Endothelial cell of umbilical vein (primary cell): Measurements from ENCODE around the gene CBFA2T3. TPM values are rescaled to one million over a fixed set of nuclear protein-coding genes. Genes with fewer than 3 reads are reported as not detected.

Experiments
- BruUV-seq: library from RNA; stranded (reverse); fragments of 400-500 nt; replicated peaks from 2 replicates; lab custom pipeline; 2021; lab: Mats Ljungman, UMichigan
- CTCF ChIA-PET: fragments of 300-600, 350-600 bp; sonication (Branson Sonifier 250); formaldehyde crosslinking; loops from one replicate; lab custom pipeline; 2021; ENCODE audit warnings: antibody characterized with exemption, inconsistent platforms; lab: Charles Lee
- POLR2A ChIA-PET: fragments of 300-600, 350-600 bp; sonication (Branson Sonifier 250); formaldehyde crosslinking; loops from one replicate; lab custom pipeline; 2021; ENCODE audit warnings: antibody characterized with exemption, inconsistent platforms; lab: Charles Lee
- DNase-seq: peaks from one replicate; pipeline ENCODE4 v3.0.0-alpha.2; 2011; ENCODE audit warnings: low read depth, low spot score
- FAIRE-seq: peaks from 2 replicates; lab custom pipeline; 2011; peaks lifted over from hg19 to GRCh38; lab: Jason Lieb, UNC
- H2AFZ ChIP-seq: 2 replicates; pipeline ENCODE4 v1.6.0; 2012; ENCODE audit warnings: low read depth, low read length, control low read depth, inconsistent platforms
- H3K27ac ChIP-seq: 2 replicates; pipeline ENCODE4 v1.5.1; 2011; ENCODE audit warnings: low read depth, mild to moderate bottlenecking, control low read depth, low read length, moderate library complexity; ENCODE audit not compliant: insufficient read depth
- H3K27me3 ChIP-seq, 2 experiments: 2 replicates each; pipeline versions ENCODE4 v1.6.0 to v1.6.1; 2011; ENCODE audit warnings: low read length in 2 of 2, mixed read lengths in 1 of 2; ENCODE audit not compliant: control insufficient read depth in 2 of 2, insufficient read depth in 2 of 2
- H3K36me3 ChIP-seq, 2 experiments: 2 replicates in 1 of 2; 3 replicates in 1 of 2; pipeline ENCODE4 v1.5.1; 2011; ENCODE audit warnings: low read length in 2 of 2, mild to moderate bottlenecking in 1 of 2, moderate library complexity in 1 of 2; ENCODE audit not compliant: control insufficient read depth in 2 of 2, insufficient read depth in 2 of 2; ENCODE audit errors: extremely low read depth in 1 of 2
- H3K4me1 ChIP-seq: 3 replicates; pipeline ENCODE4 v1.5.1; 2011; ENCODE audit warnings: mild to moderate bottlenecking, low read length; ENCODE audit not compliant: control insufficient read depth, insufficient read depth; ENCODE audit errors: extremely low read depth
- H3K4me2 ChIP-seq: 2 replicates; pipeline ENCODE4 v1.6.1; 2011; ENCODE audit warnings: low read length, control low read depth, mixed read lengths; ENCODE audit not compliant: insufficient read depth
- H3K4me3 ChIP-seq, 3 experiments: fragments of 200-600 bp in 1 of 3; sonication (generic), shearing (Covaris generic) in 1 of 3; replicated peaks in 1 of 3; 2 replicates each; pipeline ENCODE4 v1.5.1; 2011 to 2016; ENCODE audit warnings: control low read depth in 3 of 3, low read length in 3 of 3, mild to moderate bottlenecking in 2 of 3, inconsistent platforms in 1 of 3, low read depth in 1 of 3, moderate library complexity in 1 of 3; ENCODE audit not compliant: insufficient read depth in 1 of 3
- H3K79me2 ChIP-seq: 2 replicates; pipeline ENCODE4 v1.6.0; 2012; ENCODE audit warnings: low read length, inconsistent platforms; ENCODE audit not compliant: control insufficient read depth, insufficient read depth
- H3K9ac ChIP-seq: replicated peaks from 2 replicates; pipeline ENCODE3; 2011; ENCODE audit warnings: low read length, control low read depth; ENCODE audit not compliant: insufficient read depth; ENCODE audit errors: extremely low read depth
- H3K9me1 ChIP-seq: replicated peaks from 3 replicates; pipeline ENCODE4 v1.6.0; 2011; ENCODE audit warnings: mild to moderate bottlenecking, low read length; ENCODE audit not compliant: control insufficient read depth, insufficient read depth; ENCODE audit errors: extremely low read depth
- H3K9me3 ChIP-seq: replicated peaks from 2 replicates; pipeline ENCODE4 v1.5.1; 2012; ENCODE audit warnings: low read length, inconsistent platforms; ENCODE audit not compliant: control insufficient read depth, insufficient read depth
- H4K20me1 ChIP-seq: replicated peaks from 2 replicates; pipeline ENCODE3; 2011; ENCODE audit warnings: mild to moderate bottlenecking, low read length; ENCODE audit not compliant: control insufficient read depth, insufficient read depth; ENCODE audit errors: extremely low read depth
- EZH2 ChIP-seq: IDR thresholded peaks from 2 replicates; pipeline ENCODE4 v1.6.1; 2012; ENCODE audit warnings: borderline replicate concordance, low read depth, mild to moderate bottlenecking, moderate library complexity, low read length, inconsistent platforms; ENCODE audit not compliant: severe bottlenecking
- FOS ChIP-seq: IDR thresholded peaks from 2 replicates; pipeline ENCODE4 v1.6.1; 2011; ENCODE audit warnings: mild to moderate bottlenecking, low read length, moderate library complexity, borderline replicate concordance; ENCODE audit not compliant: insufficient read depth
- GATA2 ChIP-seq: IDR thresholded peaks from 2 replicates; pipeline ENCODE4 v1.7.0; 2011; ENCODE audit warnings: low read depth, mild to moderate bottlenecking, moderate library complexity, mixed read lengths, low read length; ENCODE audit not compliant: insufficient read length, insufficient read depth
- JUN ChIP-seq: IDR thresholded peaks from 2 replicates; pipeline ENCODE4 v1.6.1; 2011; ENCODE audit warnings: borderline replicate concordance, low read depth; ENCODE audit not compliant: insufficient read length, insufficient read depth
- MYC ChIP-seq: IDR thresholded peaks from one replicate; pipeline ENCODE4 v1.6.1; 2011; ENCODE audit warnings: mild to moderate bottlenecking, low read depth, low read length
- POLR2A ChIP-seq: IDR thresholded peaks from 2 replicates; pipeline ENCODE4 v1.6.1; 2012; ENCODE audit warnings: low read depth, mild to moderate bottlenecking, control low read depth, low read length
- POLR2AphosphoS5 ChIP-seq: IDR thresholded peaks from 2 replicates; pipeline ENCODE4 v1.6.1; 2012; ENCODE audit warnings: low read depth, mild to moderate bottlenecking, control low read depth, low read length, moderate library complexity; ENCODE audit not compliant: insufficient read depth
- dilution Hi-C: fragments of 300-500 bp; cut with MboI; formaldehyde crosslinking; loops from one replicate; pipeline ENCODE4 v1.15.0; 2019; ENCODE audit warnings: low sequenced_read_pairs; ENCODE audit not compliant: extremely low pct_ligation_motif_present
- intact Hi-C: fragments of 100-400 bp; cut with micrococcal nuclease; formaldehyde crosslinking; loops from one replicate; pipeline ENCODE4 v1.10.0; 2022
- polyA plus RNA-seq, 4 experiments: library from polyadenylated mRNA; depleted of rRNA in 3 of 4; stranded (reverse) in 3 of 4; unstranded in 1 of 4; fragments of >200 nt; gene quantifications; 2 replicates each; pipeline versions ENCODE4 v1.2.1 to v1.2.3, GENCODE V29; 2011 to 2012; ENCODE audit warnings: missing spikeins in 1 of 4
- total RNA-seq: library from RNA; stranded (reverse); gene quantifications from 2 replicates; pipeline ENCODE4 v1.2.3, GENCODE V29; 2021
- TF ChIP-seq, protein P1 (sequence below): IDR thresholded peaks from 2 replicates; pipeline ENCODE4 v1.6.1; 2011; ENCODE audit not compliant: insufficient read depth, insufficient read length
- TF ChIP-seq, protein P2 (sequence below), 2 donors: IDR thresholded peaks; 1 replicate in 1 of 2; 2 replicates in 1 of 2; pipeline ENCODE4 v1.5.1; 2011; ENCODE audit warnings: low read length in 2 of 2, mild to moderate bottlenecking in 2 of 2, moderate library complexity in 2 of 2, control low read depth in 1 of 2, inconsistent platforms in 1 of 2, low read depth in 1 of 2; ENCODE audit not compliant: insufficient read depth in 1 of 2; ENCODE audit errors: extremely low read depth in 1 of 2

CBFA2T3 gene
- total and polyA plus RNA-seq, 2 donors (not counting 3 experiments of a cell fraction or from before 2014, with no cell fraction given), result not detected

DNA sequence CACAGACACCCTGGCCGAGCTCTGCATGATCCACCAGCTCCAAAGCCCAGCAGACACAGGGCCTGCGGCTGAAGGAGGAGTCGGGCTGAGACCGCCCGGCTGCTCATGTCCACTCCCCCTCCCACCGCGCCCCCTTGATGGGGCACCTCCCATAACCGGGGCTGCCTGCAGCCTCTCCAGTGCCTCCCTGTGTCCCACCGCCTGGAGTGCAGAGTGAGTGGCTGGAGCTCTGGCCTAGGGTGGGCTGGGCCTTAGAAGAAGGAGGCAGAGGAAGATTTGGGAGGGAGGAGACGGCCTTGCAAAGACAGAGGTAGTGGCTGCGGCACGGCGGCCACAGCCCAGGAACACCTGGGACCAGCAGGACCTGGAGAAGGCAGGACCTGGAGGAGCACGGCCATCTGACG lies 4.0 kb downstream of the CBFA2T3 start:
- Histone ChIP-seq H3K27me3 (no peaks in the 10 kb centered on the region), H3K9me1 (no peaks in the 10 kb centered on the region), H3K4me3 (no peak overlapping the region), H3K9me3 (no peaks in the 10 kb centered on the region), H3K36me3 (no peaks in the 10 kb centered on the region), H3K79me2 (no peaks in the 10 kb centered on the region), H3K27ac (no peak overlapping the region), H3K4me1 (peaks cover 4% of the 10 kb centered on the region), H3K4me2 (no peak overlapping the region), H3K9ac (no peak overlapping the region), H4K20me1 (no peaks in the 10 kb centered on the region), H2AFZ (no peak overlapping the region)
- DNase-seq (no peak), FAIRE-seq (no peak)
- intact Hi-C loops, result no loop called here
- no TSS peak for BruUV-seq
- ChIA-PET POLR2A (no interaction called here), CTCF (no interaction called here)
- dilution Hi-C loops, result loop anchor here (25.0 kb wide), 1 partner anchor 164 kb away; no protein-coding TSS in a partner anchor
- TF ChIP-seq, protein P1, sequence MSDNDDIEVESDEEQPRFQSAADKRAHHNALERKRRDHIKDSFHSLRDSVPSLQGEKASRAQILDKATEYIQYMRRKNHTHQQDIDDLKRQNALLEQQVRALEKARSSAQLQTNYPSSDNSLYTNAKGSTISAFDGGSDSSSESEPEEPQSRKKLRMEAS, result no peak
- no peak for TF ChIP-seq GATA2
- TF ChIP-seq POLR2AphosphoS5, result no peak
- no peak for TF ChIP-seq EZH2

DNA sequence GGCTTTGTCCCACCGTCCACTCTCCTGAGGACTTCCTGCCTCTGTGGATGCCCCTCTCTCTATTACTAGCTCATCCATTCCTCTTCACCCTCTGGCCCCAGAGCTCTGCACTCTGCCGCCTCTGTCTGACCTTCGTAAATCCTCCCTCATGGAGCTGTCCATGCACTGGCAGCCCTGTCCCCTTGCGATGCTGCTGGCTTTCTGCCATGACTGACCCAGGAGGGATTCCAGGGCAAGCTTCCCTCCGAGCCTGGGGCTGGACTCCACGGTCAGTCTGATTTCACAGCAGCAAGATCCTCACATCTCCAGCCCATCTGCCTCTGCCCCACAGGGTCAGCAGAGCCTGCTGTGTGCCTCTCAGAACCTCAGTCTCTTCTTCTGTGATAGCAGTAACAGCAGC lies 4.7 kb downstream of the CBFA2T3 start:
- dilution Hi-C loops, result loop anchor here (25.0 kb wide), 1 partner anchor 165 kb away; no protein-coding TSS in a partner anchor
- CTCF ChIA-PET, result no interaction called here

More for the DNA sequence above, 4.7 kb downstream of the CBFA2T3 start:
- POLR2A ChIA-PET, result no interaction called here
- H3K4me2 ChIP-seq, result no peak overlapping the region
- peaks cover 3% of the 10 kb centered on the region for H3K4me1 ChIP-seq
- no peak overlapping the region for H3K4me3 ChIP-seq
- H3K79me2 ChIP-seq, result no peaks in the 10 kb centered on the region
- no peaks in the 10 kb centered on the region for H3K9me3 ChIP-seq
- no TSS peak for BruUV-seq
- intact Hi-C loops, result no loop called here
- H3K36me3 ChIP-seq, result no peaks in the 10 kb centered on the region
- no peak for TF ChIP-seq FOS
- TF ChIP-seq POLR2A, result no peak
- no peak for TF ChIP-seq EZH2
- no peak for TF ChIP-seq POLR2AphosphoS5
- TF ChIP-seq, protein P2, sequence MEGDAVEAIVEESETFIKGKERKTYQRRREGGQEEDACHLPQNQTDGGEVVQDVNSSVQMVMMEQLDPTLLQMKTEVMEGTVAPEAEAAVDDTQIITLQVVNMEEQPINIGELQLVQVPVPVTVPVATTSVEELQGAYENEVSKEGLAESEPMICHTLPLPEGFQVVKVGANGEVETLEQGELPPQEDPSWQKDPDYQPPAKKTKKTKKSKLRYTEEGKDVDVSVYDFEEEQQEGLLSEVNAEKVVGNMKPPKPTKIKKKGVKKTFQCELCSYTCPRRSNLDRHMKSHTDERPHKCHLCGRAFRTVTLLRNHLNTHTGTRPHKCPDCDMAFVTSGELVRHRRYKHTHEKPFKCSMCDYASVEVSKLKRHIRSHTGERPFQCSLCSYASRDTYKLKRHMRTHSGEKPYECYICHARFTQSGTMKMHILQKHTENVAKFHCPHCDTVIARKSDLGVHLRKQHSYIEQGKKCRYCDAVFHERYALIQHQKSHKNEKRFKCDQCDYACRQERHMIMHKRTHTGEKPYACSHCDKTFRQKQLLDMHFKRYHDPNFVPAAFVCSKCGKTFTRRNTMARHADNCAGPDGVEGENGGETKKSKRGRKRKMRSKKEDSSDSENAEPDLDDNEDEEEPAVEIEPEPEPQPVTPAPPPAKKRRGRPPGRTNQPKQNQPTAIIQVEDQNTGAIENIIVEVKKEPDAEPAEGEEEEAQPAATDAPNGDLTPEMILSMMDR (IDR thresholded peaks at IDR 0.05; ENCODE audit: extremely low read depth in 1 of 2, insufficient read depth in 1 of 2, low read depth in 1 of 2, low read length in 2 of 2), result no peak
- TF ChIP-seq MYC, result no peak
- TF ChIP-seq JUN, result no peak
- TF ChIP-seq, protein P1, result no peak
- TF ChIP-seq GATA2, result no peak
- H4K20me1 ChIP-seq, result no peaks in the 10 kb centered on the region
- no peak for DNase-seq
- no peaks in the 10 kb centered on the region for H3K9me1 ChIP-seq
- no peak overlapping the region for H3K9ac ChIP-seq
- no peak overlapping the region for H2AFZ ChIP-seq
- no peaks in the 10 kb centered on the region for H3K27me3 ChIP-seq
- no peak overlapping the region for H3K27ac ChIP-seq
- FAIRE-seq, result no peak
